ENCODE measurements around the gene SLC16A3.
A peak's percentile ranks its signal among the peaks of the same experiment; 100 is the strongest.

- TF ChIP-seq CTCF (IDR thresholded peaks at IDR 0.05) (no peak), POLR2A (IDR thresholded peaks at IDR 0.05) (peak in 3 of 4 donors; percentile 64 to 94 (median 91))
These were observed 44.7 kb downstream of the SLC16A3 start, which contains the start of gene CSNK1D for GRCh38 chr17:82273327-82274133.

Data from esophagus squamous epithelium (tissue), 4 donors.